Uterus (tissue), 2 donors: ENCODE results near the gene ASPHD1.

ENCODE experiments used
- CTCF ChIP-seq, 4 experiments: fragments of 200-600 bp in 2 of 4; fragments of 450-650 bp in 2 of 4; sonication (generic) in 2 of 4; IDR thresholded peaks; one replicate each; pipeline ENCODE4 v1.5.1; 2016 to 2019; ENCODE audit warnings: antibody characterized with exemption in 4 of 4, mild to moderate bottlenecking in 2 of 4, moderate library complexity in 1 of 4
- POLR2A ChIP-seq, 2 donors: fragments of 450-650 bp; IDR thresholded peaks; one replicate each; pipeline ENCODE4 v1.6.1; 2016; ENCODE audit warnings: antibody characterized with exemption in 2 of 2, mild to moderate bottlenecking in 1 of 2, moderate library complexity in 1 of 2

- TF ChIP-seq CTCF (IDR thresholded peaks at IDR 0.05) (no peak), POLR2A (IDR thresholded peaks at IDR 0.05) (no peak)
Measured at GRCh38 chr16:29864205-29864604, 36.1 kb upstream of the ASPHD1 start.
